ENCODE data around the gene ADRA2A. TPM values are rescaled to one million over a fixed set of nuclear protein-coding genes. Genes with fewer than 3 reads are reported as not detected.

ADRA2A gene
- total RNA-seq, 4 donors from 2014 or later, result 0.42 to 3.8 (median 3.6) TPM

DNA sequence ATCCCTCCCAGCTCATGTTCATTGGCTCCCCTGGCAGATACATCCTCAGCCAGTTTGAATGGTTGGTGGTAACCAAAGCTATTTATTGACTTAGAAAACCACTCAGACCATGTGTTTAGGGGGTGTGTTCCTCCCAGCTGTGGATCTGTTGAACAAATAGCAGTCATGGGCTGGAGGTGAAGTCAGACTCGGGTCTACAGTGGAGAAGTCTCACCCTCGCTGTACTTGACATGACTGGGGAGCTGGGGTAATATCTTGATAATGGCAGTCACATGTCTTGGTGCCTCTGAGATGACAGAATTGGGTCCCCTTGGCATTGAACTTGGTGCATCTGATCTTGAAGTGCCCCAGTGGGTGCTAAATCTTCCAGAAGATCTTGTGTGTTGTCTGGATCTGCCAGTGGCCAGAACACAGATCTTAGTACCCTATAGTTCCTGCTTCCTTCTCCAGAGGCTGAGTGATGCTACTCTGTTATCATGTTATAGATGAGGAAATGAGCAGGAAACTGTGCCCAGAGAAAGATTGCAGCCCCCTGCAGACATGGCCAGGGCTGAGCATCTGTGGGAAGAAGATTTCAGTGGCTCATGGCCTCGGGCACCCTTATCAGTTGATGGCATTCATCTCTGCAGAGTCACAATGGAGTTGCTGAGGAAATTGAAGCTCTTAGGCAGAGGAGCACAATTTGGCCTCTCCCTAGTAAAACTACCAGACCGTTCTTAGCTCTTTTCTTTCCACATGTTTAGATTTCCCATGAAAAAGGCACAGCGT lies 50.4 kb downstream of the ADRA2A start:
- intact Hi-C loops (cut with DNase I), result no loop called here
- H3K9me3 ChIP-seq, result no peaks in the 10 kb centered on the region
- no peak for TF ChIP-seq POLR2A (IDR thresholded peaks at IDR 0.05; ENCODE audit: low read depth)
- no peak for TF ChIP-seq POLR2AphosphoS5 (IDR thresholded peaks at IDR 0.05)
- TF ChIP-seq, protein P1, sequence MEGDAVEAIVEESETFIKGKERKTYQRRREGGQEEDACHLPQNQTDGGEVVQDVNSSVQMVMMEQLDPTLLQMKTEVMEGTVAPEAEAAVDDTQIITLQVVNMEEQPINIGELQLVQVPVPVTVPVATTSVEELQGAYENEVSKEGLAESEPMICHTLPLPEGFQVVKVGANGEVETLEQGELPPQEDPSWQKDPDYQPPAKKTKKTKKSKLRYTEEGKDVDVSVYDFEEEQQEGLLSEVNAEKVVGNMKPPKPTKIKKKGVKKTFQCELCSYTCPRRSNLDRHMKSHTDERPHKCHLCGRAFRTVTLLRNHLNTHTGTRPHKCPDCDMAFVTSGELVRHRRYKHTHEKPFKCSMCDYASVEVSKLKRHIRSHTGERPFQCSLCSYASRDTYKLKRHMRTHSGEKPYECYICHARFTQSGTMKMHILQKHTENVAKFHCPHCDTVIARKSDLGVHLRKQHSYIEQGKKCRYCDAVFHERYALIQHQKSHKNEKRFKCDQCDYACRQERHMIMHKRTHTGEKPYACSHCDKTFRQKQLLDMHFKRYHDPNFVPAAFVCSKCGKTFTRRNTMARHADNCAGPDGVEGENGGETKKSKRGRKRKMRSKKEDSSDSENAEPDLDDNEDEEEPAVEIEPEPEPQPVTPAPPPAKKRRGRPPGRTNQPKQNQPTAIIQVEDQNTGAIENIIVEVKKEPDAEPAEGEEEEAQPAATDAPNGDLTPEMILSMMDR (IDR thresholded peaks at IDR 0.05), result no peak
- no peak for TF ChIP-seq EP300 (IDR thresholded peaks at IDR 0.05)
- H3K4me1 ChIP-seq, result peaks cover 0 to 5% (median 0%) of the 10 kb centered on the region in 4 donors
- H3K27ac ChIP-seq (replicated peaks in 1 of 4), result no peak overlapping the region
- WGBS, result 59% methylated on average over 5 of the region's 5 CpGs
- H3K4me3 ChIP-seq, result no peak overlapping the region
- H3K36me3 ChIP-seq, result no peaks in the 10 kb centered on the region
- peaks cover 0 to 17% (median 0%) of the 10 kb centered on the region in 4 donors for H3K27me3 ChIP-seq
- DNase-seq (ENCODE audit: extremely low spot score), result no peak

DNA sequence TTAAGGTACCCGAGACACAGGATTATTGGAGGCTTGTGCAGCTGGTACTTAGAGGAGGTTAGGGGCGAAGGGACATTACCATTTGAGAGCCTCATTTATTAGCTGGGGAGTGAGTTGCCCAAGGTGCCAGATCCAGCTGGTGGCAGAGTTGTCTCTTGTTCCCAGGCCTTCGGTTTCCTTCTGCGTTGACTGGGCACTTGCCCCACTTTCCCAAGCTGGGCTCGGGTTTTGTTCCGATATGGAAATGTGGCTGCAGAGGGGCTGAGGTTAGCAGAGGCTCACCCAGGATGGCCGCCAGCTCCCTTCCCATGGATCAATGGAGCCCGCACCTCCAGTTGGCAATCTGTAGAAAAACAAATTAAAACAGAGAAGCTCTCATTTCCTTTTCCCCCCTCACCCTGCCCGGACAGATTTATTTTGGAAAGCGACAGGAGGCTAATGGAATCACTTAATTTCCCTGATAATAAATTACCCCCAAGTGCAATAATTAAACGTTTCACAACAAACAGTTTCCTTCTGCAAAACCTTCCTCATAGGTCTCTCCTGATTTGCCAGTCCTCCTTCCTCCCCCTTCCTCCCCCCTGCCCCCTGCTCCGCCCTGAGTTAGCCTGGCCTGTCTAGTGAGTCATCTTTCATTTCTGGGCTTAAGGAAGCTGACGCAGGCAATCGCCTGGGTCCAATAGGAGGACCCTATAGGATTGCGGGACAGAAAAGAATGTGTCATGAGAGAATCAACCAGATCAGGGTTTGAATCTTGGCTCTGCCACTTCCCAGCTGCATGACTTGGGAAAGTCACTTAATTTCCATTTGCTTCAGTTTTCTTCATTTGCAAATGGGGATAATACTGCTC lies 51.7 kb downstream of the ADRA2A start:
- no peak overlapping the region for H3K27ac ChIP-seq (replicated peaks in 1 of 4)
- H3K36me3 ChIP-seq, result no peaks in the 10 kb centered on the region
- TF ChIP-seq EP300 (IDR thresholded peaks at IDR 0.05) (no peak), POLR2AphosphoS5 (IDR thresholded peaks at IDR 0.05) (no peak), POLR2A (IDR thresholded peaks at IDR 0.05; ENCODE audit: low read depth) (no peak)
- TF ChIP-seq, protein P1 (IDR thresholded peaks at IDR 0.05), result no peak
- H3K9me3 ChIP-seq, result peaks cover 0 to 5% (median 0%) of the 10 kb centered on the region in 4 donors
- no peak overlapping the region for H3K4me3 ChIP-seq
- DNase-seq (ENCODE audit: extremely low spot score), result peak; percentile 45
- intact Hi-C loops (cut with DNase I), result no loop called here
- WGBS, result 55% methylated on average over 14 of the region's 15 CpGs
- H3K27me3 ChIP-seq, result peaks cover 0 to 13% (median 0%) of the 10 kb centered on the region in 4 donors
- peaks cover 0 to 5% (median 0%) of the 10 kb centered on the region in 4 donors for H3K4me1 ChIP-seq

DNA sequence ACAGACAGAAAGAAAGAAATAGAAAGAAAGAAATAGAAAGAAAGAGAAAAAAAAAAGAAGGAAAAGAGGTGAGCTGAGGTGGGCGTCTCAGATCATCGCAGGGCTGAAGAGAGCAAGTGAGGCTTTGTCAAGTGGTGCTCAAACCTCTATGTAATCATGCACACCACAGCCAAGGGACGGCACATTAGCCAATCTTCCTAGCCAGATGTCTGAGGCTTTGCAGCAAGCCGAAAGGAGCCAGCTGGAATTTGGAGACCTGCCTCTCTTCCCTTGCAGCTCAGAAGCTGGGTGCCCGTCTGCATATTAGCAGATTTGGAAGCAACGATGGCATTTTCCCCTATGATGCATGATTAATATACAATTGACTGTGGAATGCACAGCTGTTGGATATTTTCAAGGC lies 52.5 kb downstream of the ADRA2A start:
- Histone ChIP-seq H3K36me3 (no peaks in the 10 kb centered on the region), H3K27me3 (peaks cover 0 to 10% (median 0%) of the 10 kb centered on the region in 4 donors), H3K9me3 (peaks cover 0 to 5% (median 0%) of the 10 kb centered on the region in 4 donors), H3K4me1 (peaks cover 0 to 5% (median 0%) of the 10 kb centered on the region in 4 donors), H3K4me3 (no peak overlapping the region), H3K27ac (replicated peaks in 1 of 4) (no peak overlapping the region)
- TF ChIP-seq, protein P1 (IDR thresholded peaks at IDR 0.05), result no peak
- TF ChIP-seq POLR2A (IDR thresholded peaks at IDR 0.05; ENCODE audit: low read depth) (no peak), EP300 (IDR thresholded peaks at IDR 0.05) (no peak)
- peak; percentile 50 for DNase-seq (ENCODE audit: extremely low spot score)
- intact Hi-C loops (cut with DNase I), result no loop called here
- WGBS, result 65% methylated on average over 6 of the region's 6 CpGs

DNA sequence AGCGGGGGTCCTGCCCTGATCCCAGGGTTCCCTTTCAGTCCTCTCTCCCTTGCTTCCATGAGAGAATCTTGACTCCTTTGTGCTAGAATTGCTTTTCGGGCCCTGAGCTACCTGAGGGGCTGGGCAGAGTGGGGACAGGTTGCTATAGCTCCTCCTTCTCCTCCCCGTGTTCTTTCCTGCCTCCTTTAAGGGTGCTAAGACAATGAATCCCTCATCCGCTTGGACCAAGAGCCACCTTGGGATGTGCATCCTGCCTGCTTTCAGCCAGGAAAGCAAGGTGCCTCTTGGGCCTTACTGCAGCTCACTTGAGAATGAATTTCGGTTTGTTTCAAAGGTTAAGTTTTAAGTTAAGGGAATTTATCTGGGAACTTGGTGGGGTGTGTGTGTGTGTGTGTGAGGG lies 53.6 kb downstream of the ADRA2A start:
- Histone ChIP-seq H3K27me3 (peaks cover 0 to 6% (median 0%) of the 10 kb centered on the region in 4 donors), H3K27ac (replicated peaks in 1 of 4) (no peak overlapping the region), H3K4me1 (peaks cover 0 to 5% (median 0%) of the 10 kb centered on the region in 4 donors), H3K36me3 (no peaks in the 10 kb centered on the region), H3K9me3 (peaks cover 0 to 5% (median 0%) of the 10 kb centered on the region in 4 donors), H3K4me3 (no peak overlapping the region)
- 79% methylated on average over 5 of the region's 5 CpGs for WGBS
- TF ChIP-seq EP300 (IDR thresholded peaks at IDR 0.05), result no peak
- no peak for TF ChIP-seq POLR2AphosphoS5 (IDR thresholded peaks at IDR 0.05)
- no peak for TF ChIP-seq POLR2A (IDR thresholded peaks at IDR 0.05; ENCODE audit: low read depth)
- TF ChIP-seq, protein P1 (IDR thresholded peaks at IDR 0.05), result no peak
- DNase-seq (ENCODE audit: extremely low spot score), result peak; percentile 81
- intact Hi-C loops (cut with DNase I), result no loop called here

Small RNA genes within 50 kb of the gene (small RNA-seq; reads per million reads assigned to genes)
- 0 reads per million in 3 donors for gene AL355863.1

Other genes starting within 250 kb of the ADRA2A start
- 10 to 100 TPM; 65.6 to 97.7 (median 78.3) TPM for gene PDCD4, start 205.1 kb upstream of the ADRA2A start, total RNA-seq
- gene BBIP1, start 157.8 kb upstream of the ADRA2A start, total RNA-seq, result 10 to 100 TPM; 17.6 to 29.5 (median 27.0) TPM
- 10 to 100 TPM; 45.7 to 72.7 (median 55.3) TPM for gene SHOC2, start 157.4 kb upstream of the ADRA2A start, total RNA-seq

Data from esophagus muscularis mucosa (tissue), 4 donors.